NOMO-1 treated with dmso at 0.1 percent for 144 hours (cell line): ENCODE results near the gene TCAP.

Source experiments
- DNase-seq: peaks from one replicate; lab custom pipeline; 2025; ENCODE audit not compliant: unreplicated experiment; lab: John Stamatoyannopoulos, UW

TCAP gene

DNA sequence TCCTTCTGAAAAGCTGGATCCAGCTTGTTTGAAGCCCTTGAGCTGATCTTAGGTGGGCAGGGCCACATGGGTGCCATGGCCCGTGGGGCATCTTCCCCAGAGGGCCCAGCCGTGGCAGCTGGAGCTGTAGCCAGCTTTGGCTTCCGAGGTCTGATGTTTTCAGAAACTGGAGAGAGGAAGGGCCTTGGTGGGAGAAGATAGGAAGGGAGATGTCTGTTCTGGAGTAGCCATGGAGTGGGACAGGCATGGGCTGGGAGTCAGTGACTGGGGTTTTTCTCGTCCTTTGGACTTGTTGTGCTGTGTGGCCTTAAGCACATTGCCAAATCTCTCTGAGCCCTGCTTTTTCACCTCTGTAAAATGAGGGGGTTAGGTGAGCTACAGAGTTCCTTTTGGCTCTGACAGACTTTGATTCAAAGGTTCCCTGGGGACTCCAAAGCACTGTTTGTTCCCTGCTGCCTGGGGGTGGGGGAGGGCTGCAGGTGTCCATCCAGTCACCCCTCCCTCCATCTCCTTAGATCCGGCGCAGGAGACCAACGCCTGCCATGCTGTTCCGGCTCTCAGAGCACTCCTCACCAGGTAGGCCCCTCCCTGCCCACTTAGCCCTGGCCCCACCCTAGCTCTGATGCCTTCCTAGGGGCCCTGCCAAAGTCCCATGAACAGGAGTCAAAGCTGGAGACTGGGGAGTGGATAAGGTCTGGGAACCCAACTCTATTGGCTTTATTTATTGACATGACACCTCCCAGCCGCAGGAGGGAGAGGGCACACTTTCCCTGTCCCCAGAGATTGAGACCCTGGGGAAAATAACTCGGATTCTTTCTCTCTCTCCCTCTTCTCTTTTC is 36.3 kb upstream of the TCAP start:
- DNase-seq: no peak

DNA sequence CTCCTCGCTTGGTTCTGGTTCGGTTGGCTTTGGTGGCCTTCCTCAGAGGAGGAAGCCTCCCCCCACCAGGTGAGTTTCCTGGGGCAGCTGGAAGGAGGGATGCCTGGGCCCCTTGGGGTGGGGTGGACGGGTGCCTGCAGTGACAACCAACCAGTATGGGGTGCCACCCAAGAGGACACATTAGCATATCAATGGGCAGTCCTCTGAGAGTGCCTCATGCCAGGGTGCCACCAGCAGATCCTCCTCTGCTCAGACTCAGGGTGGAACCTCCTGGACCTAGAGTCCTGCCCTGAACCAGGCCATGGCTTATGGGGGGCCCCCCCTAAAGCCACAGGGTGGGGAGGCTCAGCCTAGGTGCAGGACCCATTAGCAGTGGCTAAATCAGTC is 35.7 kb upstream of the TCAP start:
- no peak for DNase-seq

- DNase-seq: peak; percentile 74
These were observed 35.3 kb upstream of the TCAP start for GRCh38 chr17:39629898-39630297.

- DNase-seq: no peak
These were observed 33.7 kb upstream of the TCAP start for GRCh38 chr17:39631403-39631802.

- no peak for DNase-seq
These were observed 32.8 kb upstream of the TCAP start for GRCh38 chr17:39632153-39632941.

- DNase-seq: no peak
These were observed 31.5 kb upstream of the TCAP start for GRCh38 chr17:39633570-39634183.

DNA sequence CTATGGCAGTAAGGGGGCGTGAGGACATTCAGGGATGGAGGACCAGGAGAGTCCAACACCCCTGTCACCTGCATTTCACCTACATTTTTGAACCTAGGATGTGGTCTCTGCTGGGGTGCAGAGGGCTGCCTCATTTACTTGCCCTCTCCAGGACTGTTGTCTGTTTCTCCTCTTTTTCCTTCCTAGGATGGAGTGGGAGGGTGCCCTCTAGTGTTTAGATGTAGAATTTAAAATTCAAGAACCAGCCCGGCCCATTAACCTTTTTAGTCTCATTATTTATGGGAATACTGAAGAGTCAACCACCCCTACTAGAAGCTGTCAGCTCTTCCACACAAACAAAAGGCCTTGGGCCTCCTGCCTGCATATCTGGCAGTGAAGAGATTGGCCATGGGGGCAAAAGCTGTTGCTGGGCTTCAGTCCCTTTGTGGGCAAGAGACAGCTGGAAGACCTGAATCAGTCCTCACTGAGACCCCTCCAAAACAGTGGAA is 30.7 kb upstream of the TCAP start:
- DNase-seq: no peak

GRCh38 chr17:39635614-39636176 is 29.5 kb upstream of the TCAP start:
- DNase-seq: no peak

DNA sequence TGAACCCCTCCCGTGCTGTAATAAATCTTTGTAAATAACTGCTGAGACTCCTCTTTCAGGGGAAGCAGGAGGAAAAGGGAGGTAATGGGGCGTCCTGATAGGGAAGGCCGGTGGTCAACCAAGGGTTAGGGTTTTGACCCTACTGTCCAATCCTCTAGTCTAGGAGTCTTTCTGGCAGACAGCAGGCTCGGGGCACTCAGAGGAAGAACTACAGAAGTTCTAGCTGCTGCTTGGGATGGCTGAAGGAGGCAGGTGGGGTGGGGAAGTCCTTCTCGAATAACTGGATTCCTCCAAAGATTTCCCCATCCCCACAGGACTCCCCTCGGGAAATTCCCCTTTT is 28.6 kb upstream of the TCAP start:
- no peak for DNase-seq

GRCh38 chr17:39636927-39637736 is 28.0 kb upstream of the TCAP start, which contains the start of gene STARD3:
STARD3 (plus strand) TSS chr17:39637144; CDS start chr17:39653532, 16,388 bp downstream.
- peak; percentile 70 for DNase-seq

GRCh38 chr17:39638317-39638716 is 26.8 kb upstream of the TCAP start:
- no peak for DNase-seq

DNA sequence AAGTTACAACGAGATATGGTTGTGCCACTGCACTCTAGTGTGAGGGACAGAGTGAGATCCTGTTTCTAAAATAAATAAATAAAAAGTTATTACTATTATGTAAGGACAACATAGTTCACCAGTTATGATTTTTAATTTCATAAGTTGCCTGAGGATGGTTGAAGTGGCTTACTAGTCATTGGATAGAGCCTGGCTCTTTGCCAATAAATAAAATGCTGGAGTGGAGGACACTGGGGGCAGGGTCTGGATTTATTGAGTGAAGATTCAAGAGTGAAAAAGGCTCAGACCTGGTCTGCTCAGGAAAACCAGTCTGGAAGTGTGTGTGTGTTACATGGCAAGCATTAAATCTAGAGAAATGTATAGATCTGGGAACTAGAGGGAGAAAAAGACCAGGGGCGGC is 26.1 kb upstream of the TCAP start:
- DNase-seq: no peak

DNA sequence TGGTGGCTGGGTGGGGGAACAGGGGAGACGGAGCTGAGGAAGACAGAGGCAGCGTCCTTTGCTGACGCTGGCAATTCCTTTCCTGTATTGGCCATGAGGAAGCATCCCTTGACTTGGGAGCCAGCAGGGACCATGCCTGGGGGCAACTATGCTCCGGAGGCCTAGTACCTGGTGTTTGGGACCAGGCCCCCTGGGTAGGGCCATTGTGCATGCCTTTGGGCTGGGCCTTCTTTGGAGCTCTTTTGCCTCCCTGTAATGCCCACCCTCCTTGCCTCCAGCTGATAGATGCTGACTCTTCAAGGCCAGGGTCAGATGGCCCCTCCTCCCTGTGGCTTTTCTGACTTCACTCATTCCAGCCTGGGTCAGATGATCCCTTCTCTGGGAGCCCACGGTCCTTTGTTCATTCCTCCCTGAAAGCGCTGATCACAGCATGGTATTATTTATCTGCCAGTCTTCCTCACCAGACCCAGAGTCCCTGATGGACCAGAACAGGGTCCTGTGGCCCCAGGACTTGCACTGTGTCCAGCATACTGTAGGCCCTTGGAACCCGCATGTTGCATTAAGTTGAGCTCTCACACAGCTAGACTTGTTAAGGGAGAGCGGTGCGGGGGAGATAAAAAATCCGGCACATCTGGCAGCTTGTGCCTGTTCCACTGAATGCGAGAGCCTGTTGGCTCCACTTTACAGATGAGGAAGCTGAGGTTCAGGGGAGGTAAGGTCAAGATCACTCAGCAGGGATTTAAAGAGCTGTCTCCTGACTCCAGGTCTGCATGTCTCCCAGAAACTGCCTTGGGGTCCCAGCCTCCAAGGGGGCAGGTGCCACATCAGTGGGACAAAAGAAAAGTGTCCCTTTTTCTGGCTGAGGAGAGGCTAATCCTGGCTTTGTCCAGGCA is 25.3 kb upstream of the TCAP start:
- no peak for DNase-seq

DNA sequence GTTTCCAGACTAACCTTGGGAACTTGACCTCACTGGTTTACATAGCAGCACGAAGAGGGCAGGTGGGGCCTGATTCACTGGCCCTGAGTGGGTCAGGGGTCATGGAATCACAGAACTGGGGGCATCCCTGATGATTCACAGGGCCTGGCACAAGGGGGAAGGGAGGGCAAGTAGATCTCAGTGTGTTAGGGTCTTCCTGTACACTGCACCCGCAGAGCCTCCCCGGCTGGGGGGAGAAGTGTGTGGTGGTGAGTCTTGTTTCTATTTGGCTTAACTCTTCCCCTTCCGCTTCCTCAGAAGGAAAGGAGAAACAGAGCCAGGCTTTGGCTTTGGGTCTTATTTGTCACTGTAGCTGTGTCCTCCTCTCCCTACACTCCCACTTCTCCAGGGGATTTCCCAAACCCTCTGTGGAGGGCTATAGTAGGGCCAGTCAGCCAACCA is 24.5 kb upstream of the TCAP start:
- DNase-seq: no peak

DNA sequence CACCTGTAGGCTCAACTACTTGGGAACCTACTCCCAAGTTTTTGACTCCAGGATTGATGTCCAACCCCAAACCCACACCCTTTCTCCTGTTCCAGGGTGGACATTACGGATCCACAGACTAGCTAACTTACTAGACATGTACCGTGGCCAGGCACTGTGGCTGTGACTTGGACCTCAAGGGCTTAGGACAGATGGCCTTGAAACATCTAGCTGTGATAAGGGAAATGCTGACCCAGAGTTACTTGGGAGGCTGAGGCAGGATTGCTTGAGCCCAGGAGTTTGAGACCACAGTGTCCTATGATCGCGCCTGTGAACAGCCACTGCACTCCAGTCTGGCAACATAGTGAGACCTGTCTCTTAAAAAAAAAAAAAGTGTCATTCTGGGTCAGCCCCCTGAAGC is 24.1 kb upstream of the TCAP start:
- no peak for DNase-seq

GRCh38 chr17:39641883-39642282 is 23.3 kb upstream of the TCAP start:
- no peak for DNase-seq

DNA sequence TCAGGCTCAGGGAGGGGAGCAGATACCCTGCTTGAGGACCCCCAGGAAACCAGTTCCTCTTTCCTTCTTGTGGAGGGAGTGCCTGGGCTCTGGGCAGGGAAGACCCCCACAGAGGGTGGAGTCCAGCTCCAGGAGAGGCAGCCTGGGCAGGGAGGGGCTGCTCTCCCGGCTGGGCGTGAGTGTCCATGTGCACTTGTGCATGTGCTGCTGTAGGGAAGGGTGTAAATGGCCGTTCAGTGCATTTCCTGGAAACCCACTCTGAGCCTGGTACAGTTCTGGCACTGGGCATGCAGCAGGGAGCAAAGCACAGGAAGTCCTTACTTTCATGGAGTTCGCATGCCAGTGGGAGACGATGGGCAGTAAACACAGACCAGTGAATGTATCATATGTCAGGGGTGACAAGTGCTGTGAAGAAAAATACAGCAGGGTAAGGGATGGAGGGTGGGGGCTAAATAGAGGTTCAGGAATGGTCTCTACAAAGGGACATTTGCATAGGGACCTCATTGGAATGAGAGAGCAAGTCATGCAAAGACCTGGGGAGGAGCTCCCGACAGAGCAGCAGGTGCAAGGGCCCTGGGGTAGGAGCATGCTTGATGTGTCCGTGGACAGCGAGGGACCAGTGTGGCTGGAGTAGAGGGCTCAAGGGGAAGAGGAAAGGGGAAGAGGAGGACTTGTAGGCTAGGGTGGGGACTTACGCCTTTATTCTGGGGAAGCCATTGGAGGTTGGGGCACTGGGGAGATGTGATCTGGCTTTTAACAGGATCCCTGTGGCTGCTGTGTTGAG is 22.7 kb upstream of the TCAP start:
- no peak for DNase-seq

DNA sequence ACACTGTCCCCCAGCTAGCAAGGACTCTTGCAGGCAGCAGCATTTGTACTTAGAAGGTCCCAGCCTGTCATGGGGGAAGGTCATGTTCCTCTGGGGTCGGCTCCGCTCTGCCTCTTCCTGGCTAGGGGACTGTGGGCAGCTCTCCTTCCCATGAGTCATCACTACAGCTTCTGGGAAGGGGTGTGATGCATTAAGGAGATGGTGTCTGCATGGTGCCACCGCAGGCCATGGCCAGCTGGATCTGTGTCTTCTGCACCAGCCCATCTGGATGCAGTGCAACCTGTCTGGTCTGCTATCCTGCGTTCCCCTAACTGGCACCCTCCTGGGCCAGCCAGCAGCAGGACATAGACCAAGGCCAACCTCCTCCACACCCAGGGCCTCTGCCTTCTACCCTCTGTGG is 21.9 kb upstream of the TCAP start:
- no peak for DNase-seq

- DNase-seq: no peak
These were observed 17.9 kb upstream of the TCAP start for GRCh38 chr17:39647256-39647655.
